Gastrocnemius medialis (tissue), 4 donors: ENCODE results near the gene GJB5.

Experiments used
- CTCF ChIP-seq, 5 experiments: fragments of 450-650 bp in 3 of 5; fragments of 200-600 bp in 2 of 5; sonication (generic) in 2 of 5; IDR thresholded peaks in 4 of 5; conservative IDR thresholded peaks in 1 of 5; 1 replicate in 4 of 5; 2 replicates in 1 of 5; pipeline ENCODE4 v1.5.1; 2016 to 2019; ENCODE audit warnings: antibody characterized with exemption in 5 of 5, mild to moderate bottlenecking in 3 of 5, moderate library complexity in 3 of 5
- POLR2A ChIP-seq, 2 donors: fragments of 450-650 bp; IDR thresholded peaks; one replicate each; pipeline ENCODE4 v1.6.1; 2017; ENCODE audit warnings: antibody characterized with exemption in 2 of 2, mild to moderate bottlenecking in 2 of 2, moderate library complexity in 2 of 2

GRCh38 chr1:34714386-34714785 is 40.5 kb upstream of the GJB5 start:
- TF ChIP-seq CTCF (IDR thresholded peaks at IDR 0.05 in 4 of 5, conservative IDR thresholded peaks at IDR 0.05 in 1 of 5) (no peak), POLR2A (IDR thresholded peaks at IDR 0.05) (no peak)
